ENCODE data around the gene ELF3.

GRCh38 chr1:202009326-202010179 is 834 bp upstream of the ELF3 start:
- TF ChIP-seq POLR2A (IDR thresholded peaks at IDR 0.05; ENCODE audit: low read length) = no peak
- no peak for TF ChIP-seq GATA1 (IDR thresholded peaks at IDR 0.05; ENCODE audit: low read depth, low read length)

Data from erythroblast (primary cell).